Liver (tissue), 3 donors: ENCODE measurements around the gene ANKS1A.

ENCODE experiments used
- ATF3 ChIP-seq: IDR thresholded peaks from 2 replicates; pipeline ENCODE4 v1.6.1; 2016; ENCODE audit warnings: antibody characterized with exemption
- EGR1 ChIP-seq, 2 donors: IDR thresholded peaks; 2 replicates each; pipeline ENCODE4 v1.6.1; 2016 to 2018; ENCODE audit warnings: antibody characterized with exemption in 2 of 2, low read depth in 2 of 2
- FOXA1 ChIP-seq: IDR thresholded peaks from 2 replicates; pipeline ENCODE4 v1.6.1; 2016; ENCODE audit warnings: antibody characterized with exemption
- GABPA ChIP-seq, 2 donors: IDR thresholded peaks in 1 of 2; conservative IDR thresholded peaks in 1 of 2; 2 replicates each; pipeline ENCODE4 v1.6.1; 2016; ENCODE audit warnings: antibody characterized with exemption in 2 of 2, mild to moderate bottlenecking in 1 of 2, moderate library complexity in 1 of 2
- HNF4G ChIP-seq: IDR thresholded peaks from 2 replicates; pipeline ENCODE4 v1.6.1; 2016; ENCODE audit warnings: antibody characterized with exemption
- JUND ChIP-seq, 2 donors: IDR thresholded peaks; 2 replicates each; pipeline ENCODE4 v1.6.1; 2016; ENCODE audit warnings: antibody characterized with exemption in 2 of 2
- RAD21 ChIP-seq, 2 donors: IDR thresholded peaks; 2 replicates each; pipeline ENCODE4 v1.6.1; 2016; ENCODE audit warnings: antibody characterized with exemption in 2 of 2, mild to moderate bottlenecking in 2 of 2
- RXRA ChIP-seq, 2 donors: IDR thresholded peaks; 2 replicates each; pipeline ENCODE4 v1.6.1; 2017 to 2018; ENCODE audit warnings: antibody characterized with exemption in 2 of 2, mild to moderate bottlenecking in 1 of 2
- SP1 ChIP-seq: IDR thresholded peaks from 2 replicates; pipeline ENCODE4 v1.6.1; 2018; ENCODE audit warnings: antibody characterized with exemption, mild to moderate bottlenecking
- TAF1 ChIP-seq: conservative IDR thresholded peaks from 2 replicates; pipeline ENCODE4 v1.6.1; 2016; ENCODE audit warnings: antibody characterized with exemption, mild to moderate bottlenecking
- YY1 ChIP-seq: IDR thresholded peaks from 2 replicates; pipeline ENCODE4 v1.6.1; 2016; ENCODE audit warnings: antibody characterized with exemption, mild to moderate bottlenecking
- TF ChIP-seq, protein P1 (sequence below): fragments of 150-350 bp; IDR thresholded peaks from 2 replicates; pipeline ENCODE4 v1.5.1; 2017; ENCODE audit warnings: improper control_type of control experiment, low read depth, low read length; ENCODE audit not compliant: missing input control
- TF ChIP-seq, protein P2 (sequence below): IDR thresholded peaks from 2 replicates; pipeline ENCODE4 v1.6.1; 2016; ENCODE audit warnings: antibody characterized with exemption
- donor health status: healthy.
- donor health status: healthy.

GRCh38 chr6:35008858-35009257, 119.8 kb downstream of the ANKS1A start:
- TF ChIP-seq, protein P1, sequence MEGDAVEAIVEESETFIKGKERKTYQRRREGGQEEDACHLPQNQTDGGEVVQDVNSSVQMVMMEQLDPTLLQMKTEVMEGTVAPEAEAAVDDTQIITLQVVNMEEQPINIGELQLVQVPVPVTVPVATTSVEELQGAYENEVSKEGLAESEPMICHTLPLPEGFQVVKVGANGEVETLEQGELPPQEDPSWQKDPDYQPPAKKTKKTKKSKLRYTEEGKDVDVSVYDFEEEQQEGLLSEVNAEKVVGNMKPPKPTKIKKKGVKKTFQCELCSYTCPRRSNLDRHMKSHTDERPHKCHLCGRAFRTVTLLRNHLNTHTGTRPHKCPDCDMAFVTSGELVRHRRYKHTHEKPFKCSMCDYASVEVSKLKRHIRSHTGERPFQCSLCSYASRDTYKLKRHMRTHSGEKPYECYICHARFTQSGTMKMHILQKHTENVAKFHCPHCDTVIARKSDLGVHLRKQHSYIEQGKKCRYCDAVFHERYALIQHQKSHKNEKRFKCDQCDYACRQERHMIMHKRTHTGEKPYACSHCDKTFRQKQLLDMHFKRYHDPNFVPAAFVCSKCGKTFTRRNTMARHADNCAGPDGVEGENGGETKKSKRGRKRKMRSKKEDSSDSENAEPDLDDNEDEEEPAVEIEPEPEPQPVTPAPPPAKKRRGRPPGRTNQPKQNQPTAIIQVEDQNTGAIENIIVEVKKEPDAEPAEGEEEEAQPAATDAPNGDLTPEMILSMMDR, result no peak
- TF ChIP-seq JUND (IDR thresholded peaks at IDR 0.05), result no peak
- TF ChIP-seq SP1, result no peak
- TF ChIP-seq RAD21 (IDR thresholded peaks at IDR 0.05), result no peak
- TF ChIP-seq TAF1, result no peak
- TF ChIP-seq YY1, result no peak
- no peak for TF ChIP-seq HNF4G
- TF ChIP-seq, protein P2, sequence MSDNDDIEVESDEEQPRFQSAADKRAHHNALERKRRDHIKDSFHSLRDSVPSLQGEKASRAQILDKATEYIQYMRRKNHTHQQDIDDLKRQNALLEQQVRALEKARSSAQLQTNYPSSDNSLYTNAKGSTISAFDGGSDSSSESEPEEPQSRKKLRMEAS, result no peak
- no peak for TF ChIP-seq FOXA1
- TF ChIP-seq RXRA (IDR thresholded peaks at IDR 0.05), result no peak
- no peak for TF ChIP-seq GABPA (IDR thresholded peaks at IDR 0.05 in 1 of 2, conservative IDR thresholded peaks at IDR 0.05 in 1 of 2)
- TF ChIP-seq ATF3, result no peak
- TF ChIP-seq EGR1 (IDR thresholded peaks at IDR 0.05; ENCODE audit: low read depth in 2 of 2), result no peak
